K562 (cell line): ENCODE results near the gene ENTPD5. TPM values are rescaled to one million over a fixed set of nuclear protein-coding genes. Genes with fewer than 3 reads are reported as not detected.

ENCODE experiments used
- ATAC-seq: fragments of 200-7000 bp; cut with Tn5 transposase; 3 replicates; pipeline ENCODE4 v1.9.1; 2020; ENCODE audit warnings: moderate library complexity
- BruUV-seq: library from RNA; stranded (reverse); fragments of 400-500 nt; replicated peaks from 2 replicates; lab custom pipeline; 2021; lab: Mats Ljungman, UMichigan
- CTCF ChIA-PET: fragments of 300-600 bp; formaldehyde crosslinking; extraction: SDS; loops from one replicate; lab custom pipeline; 2021; ENCODE audit warnings: low intra/inter-chr PET ratio; lab: Yijun Ruan, JAX
- POLR2A ChIA-PET: fragments of 300-600, 350-650 bp; sonication (Branson Sonifier 250); formaldehyde crosslinking; extraction: SDS; loops from one replicate; lab custom pipeline; 2021; ENCODE audit warnings: antibody characterized with exemption, inconsistent platforms; lab: Yijun Ruan, JAX
- DNase-seq, 4 experiments: peaks; one replicate each; pipeline versions ENCODE4 v3.0.0 to v3.0.0-alpha.2; 2011 to 2018; ENCODE audit warnings: low spot score in 3 of 4, mixed read lengths in 3 of 4; ENCODE audit errors: extremely low read depth in 1 of 4
- FAIRE-seq: peaks from 2 replicates; lab custom pipeline; 2011; peaks lifted over from hg19 to GRCh38; lab: Jason Lieb, UNC
- H2AFZ ChIP-seq: 2 replicates; pipeline ENCODE4 v1.6.0; 2011; ENCODE audit warnings: low read depth, low read length, control low read depth, inconsistent platforms
- H3K27ac ChIP-seq: fragments of 200-600 bp; 3 replicates; pipeline ENCODE4 v1.8.0; 2011; ENCODE audit warnings: low read depth, mild to moderate bottlenecking, control low read depth, inconsistent platforms, low read length, moderate library complexity, mixed read lengths; ENCODE audit errors: extremely low read depth
- H3K27me3 ChIP-seq, 2 experiments: fragments of 300-600 bp in 1 of 2; 2 replicates in 1 of 2; 3 replicates in 1 of 2; pipeline versions ENCODE4 v1.6.0 to v1.8.0; 2011; ENCODE audit warnings: inconsistent platforms in 2 of 2, low read length in 2 of 2, mild to moderate bottlenecking in 1 of 2, mixed read lengths in 1 of 2, moderate library complexity in 1 of 2; ENCODE audit not compliant: control insufficient read depth in 2 of 2, insufficient read depth in 2 of 2
- H3K36me3 ChIP-seq: fragments of 300-600 bp; 3 replicates; pipeline ENCODE4 v1.8.0; 2011; ENCODE audit warnings: mild to moderate bottlenecking, low read length, inconsistent platforms; ENCODE audit not compliant: control insufficient read depth, insufficient read depth
- H3K4me1 ChIP-seq, 2 experiments: fragments of 200-600 bp in 1 of 2; replicated peaks in 1 of 2; 2 replicates in 1 of 2; 3 replicates in 1 of 2; pipeline versions ENCODE4 v1.5.1 to v1.8.0; 2011; ENCODE audit warnings: inconsistent platforms in 2 of 2, low read length in 2 of 2, mild to moderate bottlenecking in 1 of 2, mixed read lengths in 1 of 2, moderate library complexity in 1 of 2; ENCODE audit not compliant: control insufficient read depth in 2 of 2, insufficient read depth in 2 of 2
- H3K4me2 ChIP-seq: 2 replicates; pipeline ENCODE4 v1.6.1; 2011; ENCODE audit warnings: low read length, control low read depth, inconsistent platforms, mixed read lengths; ENCODE audit not compliant: insufficient read depth
- H3K4me3 ChIP-seq: fragments of 200-600 bp; sonication (generic), shearing (Covaris generic); 2 replicates; pipeline ENCODE4 v1.5.1; 2016; ENCODE audit warnings: control low read depth, inconsistent platforms
- H3K79me2 ChIP-seq: fragments of 200-600 bp; 3 replicates; pipeline ENCODE4 v1.8.0; 2011; ENCODE audit warnings: low read length, inconsistent platforms; ENCODE audit not compliant: control insufficient read depth, insufficient read depth
- H3K9ac ChIP-seq, 2 experiments: 2 replicates each; pipeline versions ENCODE4 v1.6.0 to v1.6.1; 2011; ENCODE audit warnings: low read depth in 2 of 2, low read length in 2 of 2, control low read depth in 1 of 2, inconsistent platforms in 1 of 2, mild to moderate bottlenecking in 1 of 2, mixed read lengths in 1 of 2; ENCODE audit not compliant: insufficient read depth in 1 of 2
- H3K9me1 ChIP-seq: one replicate; pipeline ENCODE4 v1.6.0; 2011; ENCODE audit warnings: inconsistent platforms, mild to moderate bottlenecking, low read length, moderate library complexity; ENCODE audit not compliant: control insufficient read depth, insufficient read depth
- H3K9me3 ChIP-seq: replicated peaks from 2 replicates; pipeline ENCODE4 v1.5.1; 2011; ENCODE audit warnings: low read depth, low read length, inconsistent platforms; ENCODE audit not compliant: control insufficient read depth, insufficient read depth
- H4K20me1 ChIP-seq: replicated peaks from 2 replicates; pipeline ENCODE4 v1.6.1; 2011; ENCODE audit warnings: low read length, inconsistent platforms, mixed read lengths; ENCODE audit not compliant: control insufficient read depth, insufficient read depth
- CEBPB ChIP-seq: fragments of 450-650 bp; IDR thresholded peaks from 2 replicates; pipeline ENCODE4 v1.6.1; 2016; ENCODE audit warnings: missing genetic modification characterization, missing compliant biosample characterization
- NUFIP1 ChIP-seq: fragments of 450-650 bp; IDR thresholded peaks from 2 replicates; pipeline ENCODE4 v1.6.1; 2018; ENCODE audit not compliant: partially characterized antibody
- PHTF2 ChIP-seq: fragments of 250-450 bp; sonication (Bioruptor Pico); IDR thresholded peaks from 2 replicates; pipeline ENCODE4 v1.5.0; 2021; ENCODE audit warnings: mild to moderate bottlenecking
- SPI1 ChIP-seq: IDR thresholded peaks from 2 replicates; pipeline ENCODE4 v1.6.1; 2011; ENCODE audit warnings: low read depth, low read length, control low read depth, borderline replicate concordance
- SREBF1 ChIP-seq: fragments of 150-350 bp; IDR thresholded peaks from 2 replicates; pipeline ENCODE4 v1.6.1; 2014; ENCODE audit warnings: antibody characterized with exemption, low read depth, low read length, borderline replicate concordance
- ZBTB34 ChIP-seq: fragments of 250-450 bp; sonication (Bioruptor Pico); IDR thresholded peaks from 2 replicates; pipeline ENCODE4 v1.8.0; 2021; ENCODE audit warnings: mild to moderate bottlenecking, moderate library complexity
- ZNF24 ChIP-seq: fragments of 450-650 bp; IDR thresholded peaks from 2 replicates; pipeline ENCODE4 v1.6.1; 2016
- WGBS: fragments of 100-300 bp; shearing (Covaris generic); methylation state at CpG from one replicate; pipeline ENCODE4 v1.1.6; 2016; ENCODE audit warnings: low coverage, mixed read lengths; ENCODE audit not compliant: insufficient coverage; ENCODE audit errors: missing lambda C conversion rate; 5-methylcytosine and 5-hydroxymethylcytosine counted together
- in situ Hi-C: fragments of 300-500 bp; cut with MboI; formaldehyde crosslinking; loops from 4 replicates; pipeline ENCODE4 v1.15.0; 2018; ENCODE audit warnings: inconsistent platforms, mixed read lengths
- intact Hi-C: fragments of 100-400 bp; cut with micrococcal nuclease; formaldehyde crosslinking; loops from 2 replicates; pipeline ENCODE4 v1.14.2; 2022
- polyA plus RNA-seq, 8 experiments: library from polyadenylated mRNA; depleted of rRNA in 4 of 8; stranded (reverse) in 5 of 8; unstranded in 3 of 8; fragments of >200 nt; fragmentation: Nextera tagmentation in 2 of 8; fragmentation: Illumina TruSeq in 1 of 8; extraction: Ambion mirVana in 2 of 8; extraction: Trizol in 1 of 8; gene quantifications; 2 replicates each; pipeline versions ENCODE4 v1.2.1 to v1.2.3, GENCODE V29; 2011 to 2014; ENCODE audit warnings: inconsistent platforms in 1 of 8, missing spikeins in 1 of 8
- total RNA-seq, 7 experiments: library from RNA; depleted of rRNA in 6 of 7; stranded (reverse); fragments of >200 nt in 6 of 7; fragmentation: Illumina TruSeq in 2 of 7; extraction: Trizol in 2 of 7; gene quantifications; 2 replicates each; pipeline versions ENCODE4 v1.2.1 to v1.2.3, GENCODE V29; 2011 to 2021; ENCODE audit warnings: low replicate concordance in 1 of 7

ENTPD5 gene
- total and polyA plus RNA-seq, 9 of the 15 experiments (the other 6 are each of a cell fraction or from before 2014, with no cell fraction given): 2.7 to 15.3 (median 10.3) TPM

DNA sequence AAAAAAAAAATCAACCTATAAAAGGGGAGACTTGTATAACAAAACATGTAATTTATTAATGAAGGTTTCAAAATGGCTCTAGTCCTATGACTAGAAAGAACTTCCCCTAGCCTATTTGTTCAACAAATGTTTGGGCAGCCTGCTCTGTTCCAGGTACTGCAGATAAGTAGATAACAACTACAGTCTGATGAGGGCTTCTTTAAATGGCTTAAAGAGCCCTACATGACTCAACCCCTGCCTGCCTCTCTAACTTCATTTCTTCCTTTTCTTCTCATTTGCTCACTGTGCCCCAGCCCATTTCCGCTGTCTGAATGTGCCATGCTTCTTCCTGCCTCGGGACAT lies 43.7 kb upstream of the ENTPD5 start:
- DNase-seq (no peak), ATAC-seq (peak; percentile 63; the same call in 2 of the 3 replicates), FAIRE-seq (no peak)
- H3K9ac ChIP-seq: no peak overlapping the region; a peak in 1 of 4 replicates
- H2AFZ ChIP-seq: no peak overlapping the region
- H3K4me1 ChIP-seq: peaks cover 0 to 7% of the 10 kb centered on the region in 2 experiments; a peak in 2 of 5 replicates
- in situ Hi-C loops (no loop called here), intact Hi-C loops (no loop called here)
- TF ChIP-seq ZBTB34 (CRISPR knock-in tag) (no peak), CEBPB (tag) (0 out of 2 replicates have a peak, but pooled peaks have one; percentile 27), ZNF24 (peak; percentile 84; the same call in 1 of the 2 replicates)
- H3K27ac ChIP-seq: no peak overlapping the region
- H3K9me1 ChIP-seq: no peaks in the 10 kb centered on the region
- H3K36me3 ChIP-seq: no peaks in the 10 kb centered on the region
- no peaks in the 10 kb centered on the region for H3K9me3 ChIP-seq
- no TSS peak for BruUV-seq
- H3K27me3 ChIP-seq: no peaks in the 10 kb centered on the region
- H4K20me1 ChIP-seq: no peaks in the 10 kb centered on the region
- ChIA-PET CTCF (no interaction called here), POLR2A (interaction anchor here (0.6 kb wide), 1 partner anchor 1153 kb away, joined by 3 read pairs; no protein-coding TSS in a partner anchor)
- 55% methylated on average over 2 of the region's 2 CpGs for WGBS
- H3K4me3 ChIP-seq: no peak overlapping the region
- no peak overlapping the region for H3K4me2 ChIP-seq
- no peaks in the 10 kb centered on the region for H3K79me2 ChIP-seq

- Histone ChIP-seq H3K4me1 (no peaks in the 10 kb centered on the region), H3K27me3 (no peaks in the 10 kb centered on the region), H3K4me2 (no peak overlapping the region), H3K36me3 (no peaks in the 10 kb centered on the region), H3K4me3 (no peak overlapping the region), H3K9me3 (no peaks in the 10 kb centered on the region), H3K79me2 (no peaks in the 10 kb centered on the region), H3K9me1 (no peaks in the 10 kb centered on the region), H3K27ac (no peak overlapping the region), H3K9ac (no peak overlapping the region), H4K20me1 (no peaks in the 10 kb centered on the region), H2AFZ (no peak overlapping the region)
- no peak for ATAC-seq
- in situ Hi-C loops (no loop called here), intact Hi-C loops (no loop called here)
- no TSS peak for BruUV-seq
- TF ChIP-seq NUFIP1: no peak
- no peak for TF ChIP-seq PHTF2
- TF ChIP-seq SREBF1: no peak
- 0 out of 2 replicates have a peak, but pooled peaks have one; percentile 22 for TF ChIP-seq SPI1
- ChIA-PET POLR2A (interaction anchor here (0.6 to 0.7 kb wide), 2 partner anchors 14 to 198 kb away, joined by 3 read pairs; partner anchors contain the start of gene PTGR2), CTCF (no interaction called here)
- no peak for DNase-seq
- 18% methylated on average over 3 of the region's 3 CpGs for WGBS
- FAIRE-seq: no peak
These were observed 30.9 kb upstream of the ENTPD5 start for GRCh38 chr14:74049876-74050495.
